MCF 10A (cell line): ENCODE results near the gene BIN1. TPM values are rescaled to one million over a fixed set of nuclear protein-coding genes. Genes with fewer than 3 reads are reported as not detected.

Experiments
- BruUV-seq: library from RNA; stranded (reverse); fragments of 400-500 nt; replicated peaks from 2 replicates; lab custom pipeline; 2021; lab: Mats Ljungman, UMichigan
- CTCF ChIA-PET: fragments of 300-600 bp; sonication (Branson Sonifier 250); formaldehyde crosslinking; extraction: SDS; loops from one replicate; lab custom pipeline; 2021; ENCODE audit warnings: antibody characterized with exemption, inconsistent platforms; lab: Yijun Ruan, JAX
- POLR2A ChIA-PET: fragments of 300-600, 350-650 bp; sonication (Branson Sonifier 250); formaldehyde crosslinking; extraction: SDS; loops from one replicate; lab custom pipeline; 2020; ENCODE audit warnings: antibody characterized with exemption, inconsistent platforms; lab: Yijun Ruan, JAX
- DNase-seq: peaks from one replicate; pipeline ENCODE4 v3.0.0-alpha.2; 2018; ENCODE audit not compliant: unreplicated experiment
- H3K27ac Mint-ChIP-seq: one replicate; pipeline ENCODE4 v1.8.0; 2022; ENCODE audit warnings: mild to moderate bottlenecking, low read depth, mixed read lengths; ENCODE audit not compliant: unreplicated experiment
- H3K27me3 Mint-ChIP-seq: one replicate; pipeline ENCODE4 v1.8.0; 2022; ENCODE audit warnings: mixed read lengths; ENCODE audit not compliant: insufficient read depth, unreplicated experiment
- H3K36me3 Mint-ChIP-seq: one replicate; pipeline ENCODE4 v1.8.0; 2022; ENCODE audit warnings: mild to moderate bottlenecking, moderate library complexity, mixed read lengths; ENCODE audit not compliant: insufficient read depth, unreplicated experiment
- H3K4me1 Mint-ChIP-seq: one replicate; pipeline ENCODE4 v1.8.0; 2022; ENCODE audit warnings: mixed read lengths; ENCODE audit not compliant: insufficient read depth, unreplicated experiment
- H3K4me3 Mint-ChIP-seq: one replicate; pipeline ENCODE4 v1.8.0; 2022; ENCODE audit warnings: mild to moderate bottlenecking, moderate library complexity, mixed read lengths; ENCODE audit not compliant: unreplicated experiment
- H3K9me3 Mint-ChIP-seq: one replicate; pipeline ENCODE4 v1.8.0; 2022; ENCODE audit warnings: mixed read lengths; ENCODE audit not compliant: unreplicated experiment
- intact Hi-C: fragments of 100-400 bp; cut with micrococcal nuclease; formaldehyde crosslinking; loops from 2 replicates; pipeline ENCODE4 v1.14.1; 2022
- total RNA-seq: library from RNA; stranded (reverse); gene quantifications from 2 replicates; pipeline ENCODE4 v1.2.3, GENCODE V29; 2022
- TF ChIP-seq, protein P1 (sequence below): fragments of 200-600 bp; IDR thresholded peaks from one replicate; pipeline ENCODE4 v1.8.0; 2022; ENCODE audit warnings: antibody characterized with exemption, mild to moderate bottlenecking; ENCODE audit not compliant: unreplicated experiment

BIN1 gene
- total RNA-seq, 1 experiment from 2014 or later: 29.6 TPM

DNA sequence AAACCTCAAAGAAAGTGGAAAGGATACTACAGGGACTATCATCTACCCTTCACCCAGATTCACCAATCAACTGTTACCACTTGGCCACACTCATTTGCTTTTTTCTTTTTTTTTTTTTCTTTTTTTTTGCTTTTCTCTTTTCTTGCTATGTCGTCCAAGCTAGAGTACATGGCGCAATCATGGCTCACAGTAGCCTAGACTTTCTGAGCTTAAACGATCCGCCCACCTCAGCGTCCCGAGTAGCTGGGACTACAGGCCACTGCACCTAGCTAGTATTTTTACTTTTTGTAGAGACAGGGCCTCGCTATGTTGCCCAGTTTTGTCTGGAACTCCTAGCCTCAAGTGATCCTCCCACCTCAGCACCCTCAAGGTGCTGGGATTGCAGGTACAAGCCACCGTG, 24.0 kb downstream of the BIN1 start:
- no peaks in the 10 kb centered on the region for H3K9me3 Mint-ChIP-seq
- intact Hi-C loops: no loop called here
- H3K4me3 Mint-ChIP-seq: no peak overlapping the region
- no TSS peak for BruUV-seq
- H3K27ac Mint-ChIP-seq: peak overlapping the region; percentile 81
- CTCF ChIA-PET: interaction anchor here (0.5 to 0.6 kb wide), 3 partner anchors 18 to 1731 kb away, joined by 3 to 4 read pairs (median 3); no protein-coding TSS in a partner anchor
- H3K27me3 Mint-ChIP-seq: no peaks in the 10 kb centered on the region
- peaks cover 50% of the 10 kb centered on the region for H3K4me1 Mint-ChIP-seq
- peak; percentile 33 for DNase-seq
- POLR2A ChIA-PET: interaction anchor here (1.2 kb wide), 1 partner anchor 12 kb away, joined by 3 read pairs; no protein-coding TSS in a partner anchor
- H3K36me3 Mint-ChIP-seq: peaks cover 6% of the 10 kb centered on the region
- TF ChIP-seq, protein P1, sequence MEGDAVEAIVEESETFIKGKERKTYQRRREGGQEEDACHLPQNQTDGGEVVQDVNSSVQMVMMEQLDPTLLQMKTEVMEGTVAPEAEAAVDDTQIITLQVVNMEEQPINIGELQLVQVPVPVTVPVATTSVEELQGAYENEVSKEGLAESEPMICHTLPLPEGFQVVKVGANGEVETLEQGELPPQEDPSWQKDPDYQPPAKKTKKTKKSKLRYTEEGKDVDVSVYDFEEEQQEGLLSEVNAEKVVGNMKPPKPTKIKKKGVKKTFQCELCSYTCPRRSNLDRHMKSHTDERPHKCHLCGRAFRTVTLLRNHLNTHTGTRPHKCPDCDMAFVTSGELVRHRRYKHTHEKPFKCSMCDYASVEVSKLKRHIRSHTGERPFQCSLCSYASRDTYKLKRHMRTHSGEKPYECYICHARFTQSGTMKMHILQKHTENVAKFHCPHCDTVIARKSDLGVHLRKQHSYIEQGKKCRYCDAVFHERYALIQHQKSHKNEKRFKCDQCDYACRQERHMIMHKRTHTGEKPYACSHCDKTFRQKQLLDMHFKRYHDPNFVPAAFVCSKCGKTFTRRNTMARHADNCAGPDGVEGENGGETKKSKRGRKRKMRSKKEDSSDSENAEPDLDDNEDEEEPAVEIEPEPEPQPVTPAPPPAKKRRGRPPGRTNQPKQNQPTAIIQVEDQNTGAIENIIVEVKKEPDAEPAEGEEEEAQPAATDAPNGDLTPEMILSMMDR: no peak

DNA sequence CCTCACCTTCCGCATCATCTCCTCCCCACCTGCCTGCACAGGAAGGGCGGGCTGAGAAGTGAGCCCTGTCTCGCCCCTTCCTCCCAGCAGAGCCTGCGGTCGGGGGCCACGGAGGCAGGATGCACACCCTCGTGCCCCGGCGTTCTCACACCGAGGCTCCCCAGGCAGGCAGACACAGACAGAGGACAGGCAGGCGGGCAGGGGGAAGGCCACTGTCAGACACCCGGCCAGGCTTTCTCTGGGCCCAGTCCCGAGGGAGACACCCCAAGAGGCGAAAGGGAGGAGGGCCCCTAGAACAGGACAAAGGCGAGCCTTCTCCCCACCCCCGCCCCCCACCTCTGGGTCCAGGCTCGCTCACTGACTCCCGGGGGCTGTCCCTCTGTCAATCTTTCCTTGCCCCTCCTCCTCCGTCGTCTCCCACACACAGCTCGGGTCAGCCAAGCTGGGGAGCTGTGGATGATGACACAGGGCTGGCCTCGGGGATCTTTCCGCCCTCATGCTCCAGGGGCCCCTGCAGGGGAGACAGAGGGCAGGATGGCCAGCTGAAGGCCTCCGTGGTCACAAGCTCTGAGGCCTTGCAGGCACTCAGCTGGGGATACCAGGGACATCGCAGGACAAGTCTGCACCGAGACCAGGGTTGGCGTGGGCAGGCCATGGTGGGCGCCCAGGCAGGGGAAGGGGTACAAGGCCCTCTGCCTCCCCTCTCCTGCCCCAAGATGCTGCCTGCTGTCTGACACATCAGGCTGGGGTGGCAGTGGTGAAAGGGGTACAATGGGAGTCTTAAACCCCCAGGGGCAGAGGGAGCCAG, 24.9 kb downstream of the BIN1 start:
- TF ChIP-seq, protein P1: no peak
- no peak for DNase-seq
- no TSS peak for BruUV-seq
- Mint-ChIP-seq H3K4me3 (no peak overlapping the region), H3K36me3 (peaks cover 6% of the 10 kb centered on the region), H3K4me1 (peaks cover 58% of the 10 kb centered on the region), H3K9me3 (no peaks in the 10 kb centered on the region), H3K27ac (peak overlapping the region; percentile 81), H3K27me3 (no peaks in the 10 kb centered on the region)
- CTCF ChIA-PET: interaction anchor here (0.5 to 1.9 kb wide), 6 partner anchors 14 to 885 kb away, joined by 3 to 7 read pairs (median 3); no protein-coding TSS in a partner anchor
- POLR2A ChIA-PET: no interaction called here
- intact Hi-C loops: no loop called here

DNA sequence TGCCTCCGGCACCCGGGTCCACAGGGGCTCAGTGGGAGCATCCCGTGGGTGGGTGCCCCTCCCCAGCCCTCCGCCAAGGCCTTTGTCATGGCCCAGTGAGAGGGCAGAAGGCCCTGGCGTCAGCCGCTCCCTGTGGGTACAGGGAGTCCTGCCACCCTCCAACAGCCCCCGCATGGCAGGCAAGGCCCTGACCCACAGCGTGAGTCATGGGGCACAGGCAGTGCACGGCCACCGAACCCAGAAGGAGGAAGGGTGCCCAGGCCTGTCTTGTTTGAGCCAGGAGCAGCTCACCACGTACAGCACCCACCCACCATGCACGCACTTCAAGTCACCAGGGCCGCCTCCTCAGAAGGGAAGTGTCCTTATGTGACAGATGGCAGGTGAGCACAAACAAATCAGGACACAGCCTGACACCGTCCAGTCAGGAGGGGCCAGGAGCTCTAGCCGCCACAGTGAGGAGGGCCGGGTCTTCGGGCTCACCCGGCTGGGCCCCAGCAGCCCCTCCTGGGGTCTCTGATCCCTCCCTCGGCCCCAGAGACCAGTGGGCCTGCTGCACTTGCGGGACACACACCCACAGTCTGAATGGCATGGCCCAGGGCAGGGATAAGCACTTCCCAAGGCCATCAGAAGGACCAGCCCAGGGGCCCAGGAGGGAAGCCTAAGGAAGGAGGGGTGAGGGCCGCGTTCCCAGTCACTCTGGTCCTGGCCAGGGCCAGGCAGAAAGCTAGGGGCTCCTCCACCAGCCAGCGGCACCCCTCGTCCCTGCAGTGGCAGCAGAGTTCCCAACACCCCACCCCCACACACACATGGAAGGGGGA, 25.8 kb downstream of the BIN1 start:
- CTCF ChIA-PET: interaction anchor here (0.5 to 1.9 kb wide), 3 partner anchors 13 to 239 kb away, joined by 3 to 7 read pairs (median 6); no protein-coding TSS in a partner anchor
- intact Hi-C loops: no loop called here
- Mint-ChIP-seq H3K27ac (peak overlapping the region; percentile 63), H3K4me3 (no peak overlapping the region), H3K4me1 (peaks cover 59% of the 10 kb centered on the region), H3K9me3 (no peaks in the 10 kb centered on the region), H3K27me3 (no peaks in the 10 kb centered on the region), H3K36me3 (peaks cover 6% of the 10 kb centered on the region)
- TF ChIP-seq, protein P1: no peak
- no TSS peak for BruUV-seq
- POLR2A ChIA-PET: no interaction called here
- peak; percentile 79 for DNase-seq
